Small intestine (tissue), 7 donors: ENCODE measurements around the gene KMT5B. TPM values are rescaled to one million over a fixed set of nuclear protein-coding genes. Genes with fewer than 3 reads are reported as not detected.
A peak's percentile ranks its signal among the peaks of the same experiment; 100 is the strongest.

Source experiments
- DNase-seq, 2 donors: peaks; one replicate each; pipeline versions ENCODE4 v3.0.0 to v3.0.0-alpha.2; 2013
- FAIRE-seq: peaks from 2 replicates; lab custom pipeline; 2012; peaks lifted over from hg19 to GRCh38; lab: Jason Lieb, UNC
- H3K27ac ChIP-seq, 3 donors: one replicate each; pipeline ENCODE4 v1.5.1; 2013; ENCODE audit warnings: low read length in 2 of 3, mild to moderate bottlenecking in 2 of 3, control low read depth in 1 of 3, inconsistent platforms in 1 of 3, low read depth in 1 of 3, moderate library complexity in 1 of 3
- H3K27me3 ChIP-seq, 3 donors: one replicate each; pipeline ENCODE4 v1.6.1; 2013; ENCODE audit warnings: low read length in 3 of 3, inconsistent platforms in 1 of 3; ENCODE audit not compliant: control insufficient read depth in 3 of 3, insufficient read depth in 3 of 3
- H3K36me3 ChIP-seq, 3 donors: one replicate each; pipeline ENCODE4 v1.6.1; 2013; ENCODE audit warnings: low read length in 3 of 3, inconsistent platforms in 1 of 3, low read depth in 1 of 3, mild to moderate bottlenecking in 1 of 3, moderate library complexity in 1 of 3; ENCODE audit not compliant: control insufficient read depth in 3 of 3, insufficient read depth in 2 of 3
- H3K4me1 ChIP-seq, 3 donors: one replicate each; pipeline ENCODE4 v1.6.1; 2013; ENCODE audit warnings: low read length in 2 of 3, inconsistent platforms in 1 of 3, low read depth in 1 of 3, mild to moderate bottlenecking in 1 of 3, moderate library complexity in 1 of 3; ENCODE audit not compliant: control insufficient read depth in 3 of 3, insufficient read depth in 2 of 3
- H3K4me3 ChIP-seq, 3 donors: one replicate each; pipeline ENCODE4 v1.5.1; 2013; ENCODE audit warnings: low read length in 3 of 3, control low read depth in 1 of 3, inconsistent platforms in 1 of 3, low read depth in 1 of 3, mild to moderate bottlenecking in 1 of 3, moderate library complexity in 1 of 3
- H3K9me3 ChIP-seq, 2 donors: one replicate each; pipeline ENCODE4 v1.6.1; 2013; ENCODE audit warnings: low read depth in 1 of 2, low read length in 1 of 2; ENCODE audit not compliant: control insufficient read depth in 2 of 2, insufficient read depth in 1 of 2
- WGBS, 3 donors: extraction: QIAGEN DNeasy Blood & Tissue Kit; methylation state at CpG; one replicate each; pipeline ENCODE4 v1.1.7; 2013; 5-methylcytosine and 5-hydroxymethylcytosine counted together
- polyA plus RNA-seq, 4 donors: library from polyadenylated mRNA; stranded (reverse) in 3 of 4; unstranded in 1 of 4; fragments of 200-250 nt in 3 of 4; fragments of 120-200 nt in 1 of 4; gene quantifications; one replicate each; pipeline versions ENCODE4 v1.2.1 to v1.2.3, GENCODE V29; 2013
- donor health status: healthy with polysubstance abuse.
- donor health status: control.
- donor health status: control.
- donor health status: Bipolar disorder and iron deficiency.
- donor health status: healthy.

Gene KMT5B
- polyA plus RNA-seq, 4 donors = 17.3 to 53.5 (median 30.0) TPM

- FAIRE-seq (no peak), DNase-seq (no peak)
- Histone ChIP-seq H3K36me3 (no peaks in the 10 kb centered on the region), H3K4me3 (no peak overlapping the region), H3K4me1 (peaks cover 2 to 35% (median 7%) of the 10 kb centered on the region in 3 donors), H3K27me3 (no peaks in the 10 kb centered on the region), H3K9me3 (no peaks in the 10 kb centered on the region), H3K27ac (no peak overlapping the region)
- WGBS, 3 donors = 80 to 86% (median 80%) methylated on average over 4 of the region's 4 CpGs
Measured at GRCh38 chr11:68143310-68143689, 69.8 kb downstream of the KMT5B start.

- H3K27ac ChIP-seq = no peak overlapping the region
- no peak overlapping the region for H3K4me3 ChIP-seq
- DNase-seq = no peak
- H3K9me3 ChIP-seq = no peaks in the 10 kb centered on the region
- H3K4me1 ChIP-seq = peaks cover 2 to 36% (median 7%) of the 10 kb centered on the region in 3 donors
- no peaks in the 10 kb centered on the region for H3K27me3 ChIP-seq
- 85 to 89% (median 88%) methylated on average over 14 to 16 of the region's 16 CpGs for WGBS, 3 donors
- H3K36me3 ChIP-seq = no peaks in the 10 kb centered on the region
- FAIRE-seq = no peak
Measured at GRCh38 chr11:68142441-68143309, 70.4 kb downstream of the KMT5B start.

GRCh38 chr11:68142028-68142412, 71.1 kb downstream of the KMT5B start:
- Histone ChIP-seq H3K27ac (no peak overlapping the region), H3K27me3 (no peaks in the 10 kb centered on the region), H3K4me3 (no peak overlapping the region), H3K9me3 (no peaks in the 10 kb centered on the region), H3K36me3 (no peaks in the 10 kb centered on the region), H3K4me1 (peaks cover 2 to 30% (median 7%) of the 10 kb centered on the region in 3 donors)
- FAIRE-seq (no peak), DNase-seq (no peak)
- 56 to 80% (median 70%) methylated on average over 13 of the region's 13 CpGs for WGBS, 3 donors

GRCh38 chr11:68141246-68142027, 71.7 kb downstream of the KMT5B start:
- 75 to 77% (median 75%) methylated on average over 8 of the region's 8 CpGs for WGBS, 3 donors
- Histone ChIP-seq H3K36me3 (no peaks in the 10 kb centered on the region), H3K9me3 (no peaks in the 10 kb centered on the region), H3K27me3 (no peaks in the 10 kb centered on the region), H3K4me3 (no peak overlapping the region), H3K4me1 (peaks cover 0 to 24% (median 3%) of the 10 kb centered on the region in 3 donors), H3K27ac (no peak overlapping the region)
- DNase-seq = no peak
- no peak for FAIRE-seq

GRCh38 chr11:68140496-68141245, 72.4 kb downstream of the KMT5B start:
- peaks cover 0 to 16% (median 3%) of the 10 kb centered on the region in 3 donors for H3K4me1 ChIP-seq
- no peaks in the 10 kb centered on the region for H3K27me3 ChIP-seq
- no peaks in the 10 kb centered on the region for H3K9me3 ChIP-seq
- H3K27ac ChIP-seq = no peak overlapping the region
- FAIRE-seq (no peak), DNase-seq (no peak)
- 70 to 82% (median 74%) methylated on average over 9 of the region's 9 CpGs for WGBS, 3 donors
- H3K4me3 ChIP-seq = no peak overlapping the region
- H3K36me3 ChIP-seq = no peaks in the 10 kb centered on the region

GRCh38 chr11:68138237-68138636, 74.9 kb downstream of the KMT5B start:
- FAIRE-seq (no peak), DNase-seq (no peak)
- H3K27ac ChIP-seq = peak overlapping the region in 1 of 3 donors; percentile 44
- peaks cover 0 to 16% of the 10 kb centered on the region in 2 donors for H3K9me3 ChIP-seq
- H3K27me3 ChIP-seq = no peaks in the 10 kb centered on the region
- peaks cover 0 to 7% (median 0%) of the 10 kb centered on the region in 3 donors for H3K4me1 ChIP-seq
- no peak overlapping the region for H3K4me3 ChIP-seq
- 64 to 67% (median 66%) methylated on average over 4 of the region's 4 CpGs for WGBS, 3 donors
- H3K36me3 ChIP-seq = no peaks in the 10 kb centered on the region

- Histone ChIP-seq H3K4me3 (peak overlapping the region in 1 of 3 donors; percentile 9), H3K27ac (peak overlapping the region in 1 of 3 donors; percentile 44), H3K36me3 (no peaks in the 10 kb centered on the region), H3K4me1 (peaks cover 0 to 7% (median 0%) of the 10 kb centered on the region in 3 donors), H3K9me3 (peaks cover 0 to 19% of the 10 kb centered on the region in 2 donors), H3K27me3 (no peaks in the 10 kb centered on the region)
- WGBS, 3 donors = 56 to 65% (median 65%) methylated on average over 5 of the region's 5 CpGs
- DNase-seq = no peak
- no peak for FAIRE-seq
Measured at GRCh38 chr11:68137833-68138232, 75.3 kb downstream of the KMT5B start.

- 81 to 88% (median 82%) methylated on average over 8 of the region's 8 CpGs for WGBS, 3 donors
- no peak for FAIRE-seq
- DNase-seq = no peak
Measured at GRCh38 chr11:68136866-68137265, 76.2 kb downstream of the KMT5B start.

More at GRCh38 chr11:68136866-68137265, 76.2 kb downstream of the KMT5B start:
- no peaks in the 10 kb centered on the region for H3K27me3 ChIP-seq
- no peak overlapping the region for H3K27ac ChIP-seq
- peaks cover 0 to 28% of the 10 kb centered on the region in 2 donors for H3K9me3 ChIP-seq
- no peak overlapping the region for H3K4me3 ChIP-seq
- no peaks in the 10 kb centered on the region for H3K36me3 ChIP-seq
- H3K4me1 ChIP-seq = peaks cover 0 to 7% (median 0%) of the 10 kb centered on the region in 3 donors
